AG10803 (cell line): ENCODE measurements around the gene NDUFAF2.
A peak's percentile ranks its signal among the peaks of the same experiment; 100 is the strongest.

ENCODE experiments used
- DNase-seq: peaks from one replicate; pipeline ENCODE4 v3.0.0; 2010; ENCODE audit warnings: low read depth
- H3K4me3 ChIP-seq: 2 replicates; pipeline ENCODE4 v1.5.1; 2011; ENCODE audit warnings: mild to moderate bottlenecking, low read length, control low read depth
- TF ChIP-seq, protein P1 (sequence below): conservative IDR thresholded peaks from 2 replicates; pipeline ENCODE4 v1.5.1; 2011; ENCODE audit warnings: mild to moderate bottlenecking, low read length, control low read depth, inconsistent platforms

The NDUFAF2 gene

DNA sequence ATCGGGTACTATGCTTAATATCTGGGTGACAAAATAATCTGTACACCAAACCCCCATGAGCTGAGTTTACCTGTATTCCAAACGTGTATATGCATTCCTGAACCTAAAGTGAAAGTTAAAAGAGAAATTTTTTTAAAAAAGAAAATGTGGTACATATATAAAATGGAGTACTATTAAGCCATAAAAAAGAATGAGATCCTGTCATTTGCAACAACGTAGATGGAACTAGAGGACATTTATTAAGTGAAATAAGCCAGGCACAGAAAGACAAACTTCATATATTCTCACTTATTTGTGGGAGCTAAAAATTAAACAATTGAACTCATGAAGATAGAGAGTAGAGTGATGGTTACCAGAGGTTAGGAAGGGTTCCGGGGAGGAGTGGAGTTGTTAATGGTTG, 44.8 kb downstream of the NDUFAF2 start:
- TF ChIP-seq, protein P1, sequence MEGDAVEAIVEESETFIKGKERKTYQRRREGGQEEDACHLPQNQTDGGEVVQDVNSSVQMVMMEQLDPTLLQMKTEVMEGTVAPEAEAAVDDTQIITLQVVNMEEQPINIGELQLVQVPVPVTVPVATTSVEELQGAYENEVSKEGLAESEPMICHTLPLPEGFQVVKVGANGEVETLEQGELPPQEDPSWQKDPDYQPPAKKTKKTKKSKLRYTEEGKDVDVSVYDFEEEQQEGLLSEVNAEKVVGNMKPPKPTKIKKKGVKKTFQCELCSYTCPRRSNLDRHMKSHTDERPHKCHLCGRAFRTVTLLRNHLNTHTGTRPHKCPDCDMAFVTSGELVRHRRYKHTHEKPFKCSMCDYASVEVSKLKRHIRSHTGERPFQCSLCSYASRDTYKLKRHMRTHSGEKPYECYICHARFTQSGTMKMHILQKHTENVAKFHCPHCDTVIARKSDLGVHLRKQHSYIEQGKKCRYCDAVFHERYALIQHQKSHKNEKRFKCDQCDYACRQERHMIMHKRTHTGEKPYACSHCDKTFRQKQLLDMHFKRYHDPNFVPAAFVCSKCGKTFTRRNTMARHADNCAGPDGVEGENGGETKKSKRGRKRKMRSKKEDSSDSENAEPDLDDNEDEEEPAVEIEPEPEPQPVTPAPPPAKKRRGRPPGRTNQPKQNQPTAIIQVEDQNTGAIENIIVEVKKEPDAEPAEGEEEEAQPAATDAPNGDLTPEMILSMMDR: no peak
- no peak for DNase-seq
- no peak overlapping the region for H3K4me3 ChIP-seq

DNA sequence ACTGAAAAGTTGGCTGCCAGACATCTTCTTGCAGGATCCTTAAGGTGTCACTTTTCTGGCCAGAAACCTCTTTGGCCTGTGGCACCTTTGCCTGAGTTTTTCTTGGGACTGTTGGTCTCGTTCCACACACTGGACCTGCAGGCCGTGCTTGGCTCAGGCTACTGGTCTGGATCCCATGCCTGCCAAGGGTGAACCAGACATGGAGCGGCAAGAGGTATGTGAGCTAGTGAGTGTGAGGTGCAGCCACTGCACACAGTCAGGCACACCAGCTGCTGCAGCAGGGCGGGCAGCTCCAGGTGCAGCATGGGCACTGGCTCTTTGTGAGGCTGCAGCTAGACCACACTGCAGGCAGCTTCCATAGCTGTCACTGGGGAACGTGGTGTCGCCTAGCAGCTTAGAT, 47.9 kb downstream of the NDUFAF2 start:
- no peak for DNase-seq
- TF ChIP-seq, protein P1: no peak

DNA sequence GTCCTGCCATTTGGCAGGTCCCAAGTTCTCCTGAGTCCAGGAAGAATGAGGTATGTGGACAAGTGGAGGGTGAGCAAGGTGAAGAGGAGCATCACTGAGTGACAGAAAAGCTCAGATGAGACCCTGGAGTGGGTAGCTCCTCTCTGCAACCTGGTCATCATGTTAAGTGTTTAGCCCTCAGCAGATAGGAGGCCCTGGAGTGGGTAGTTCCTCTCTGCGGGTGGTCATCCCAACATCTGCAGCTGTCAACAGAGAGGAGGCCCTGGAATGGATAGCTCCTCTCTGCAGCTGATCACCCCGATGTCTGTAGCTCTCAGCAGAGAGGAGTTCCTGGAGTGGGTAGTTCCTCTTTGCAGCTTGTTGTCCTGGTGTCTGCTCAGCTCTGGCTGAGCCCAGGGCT, 48.4 kb downstream of the NDUFAF2 start:
- TF ChIP-seq, protein P1: no peak
- no peak for DNase-seq
- H3K4me3 ChIP-seq: no peak overlapping the region

More for the DNA sequence above, 47.9 kb downstream of the NDUFAF2 start:
- no peak overlapping the region for H3K4me3 ChIP-seq

DNA sequence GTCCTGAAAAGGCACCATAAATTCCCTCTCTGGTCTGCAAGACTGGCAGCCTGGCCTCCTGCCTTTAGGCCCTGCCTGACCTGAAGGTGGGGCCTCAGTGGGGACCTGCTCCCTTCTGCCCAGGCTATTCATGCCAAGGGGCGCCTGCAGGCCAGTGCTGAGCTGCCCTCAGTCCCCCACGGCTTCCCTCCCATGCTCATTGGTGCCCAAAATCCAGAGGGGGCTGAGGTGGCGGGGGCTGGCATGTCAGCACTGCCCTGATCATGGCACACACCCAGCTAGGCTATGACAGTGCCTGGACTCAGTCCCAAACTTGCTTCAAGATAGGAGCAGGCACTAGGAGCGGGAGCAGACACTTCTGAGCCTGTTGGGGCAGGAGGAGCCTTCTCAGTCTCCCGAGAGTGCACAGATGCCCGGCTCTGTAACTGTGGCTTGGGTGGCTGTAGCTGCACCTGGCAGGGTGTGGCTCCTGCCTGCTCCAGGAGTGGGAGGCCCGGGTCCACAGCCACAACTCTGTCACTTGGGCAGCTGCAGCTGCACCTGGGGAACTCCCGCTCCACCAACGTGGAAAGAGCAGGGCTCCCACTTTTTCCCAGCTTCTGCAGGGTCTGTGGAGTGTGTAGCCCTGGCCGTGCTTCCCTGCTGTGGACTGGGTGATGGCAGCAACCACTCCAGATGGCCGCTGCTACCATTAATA, 49.0 kb downstream of the NDUFAF2 start:
- TF ChIP-seq, protein P1: no peak
- no peak for DNase-seq
- H3K4me3 ChIP-seq: no peak overlapping the region

DNA sequence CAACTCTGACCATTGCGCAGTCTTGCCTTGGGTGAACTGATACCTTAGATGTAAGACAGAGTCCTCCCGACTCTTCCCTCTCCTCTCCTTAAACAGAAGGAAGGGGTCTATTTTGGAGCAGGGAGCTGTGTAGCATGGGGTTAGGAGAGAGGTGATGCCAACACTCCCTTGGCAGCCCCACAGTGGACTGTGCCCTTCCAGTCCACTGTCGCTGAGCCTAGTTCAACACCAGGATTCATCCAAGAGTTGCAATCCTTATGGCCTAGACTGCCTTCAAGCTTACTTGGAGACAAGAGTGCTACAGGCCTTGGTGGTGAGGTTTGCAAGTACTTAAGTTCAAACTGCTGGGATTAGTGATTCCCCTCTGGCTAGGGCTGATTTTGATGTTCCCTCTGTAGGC, 51.4 kb downstream of the NDUFAF2 start:
- TF ChIP-seq, protein P1: no peak
- no peak for DNase-seq
- no peak overlapping the region for H3K4me3 ChIP-seq

DNA sequence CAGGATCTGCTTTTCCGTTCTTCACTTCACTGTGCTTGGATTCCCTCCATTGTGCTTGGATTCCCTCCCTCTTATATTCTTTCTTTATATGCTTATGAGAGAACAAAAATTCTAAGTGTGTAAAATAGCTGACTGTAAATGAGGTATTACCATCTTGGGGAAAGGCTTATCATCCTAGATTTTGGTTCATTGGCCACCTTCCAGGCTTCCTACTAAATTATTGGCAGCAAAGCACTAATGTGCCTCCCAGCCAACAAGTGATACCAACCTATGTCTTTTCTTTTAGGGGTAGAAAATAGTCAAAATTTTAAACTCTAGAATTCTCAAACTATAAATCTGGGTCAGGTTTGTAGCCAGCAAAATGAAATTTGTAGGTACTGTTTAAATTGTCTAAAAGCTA, 52.7 kb downstream of the NDUFAF2 start:
- H3K4me3 ChIP-seq: no peak overlapping the region
- TF ChIP-seq, protein P1: no peak
- no peak for DNase-seq

DNA sequence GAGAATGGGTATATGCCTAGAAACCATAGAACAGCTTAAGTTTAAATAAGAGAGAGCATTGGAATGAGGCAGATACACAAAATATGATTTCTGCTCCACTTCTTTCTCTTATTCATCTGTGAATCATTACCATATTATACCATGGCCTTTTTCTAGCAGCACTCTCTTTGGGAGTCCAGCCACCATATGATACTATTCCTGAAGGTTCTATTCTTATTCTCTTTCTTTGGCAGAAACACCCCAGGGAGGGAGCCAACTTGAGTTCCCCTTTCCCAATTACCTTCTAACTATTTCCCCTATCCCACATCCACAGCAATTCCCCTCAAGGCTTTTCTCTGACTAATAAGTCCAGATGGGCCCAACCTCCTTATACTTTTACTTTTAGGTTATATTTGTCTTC, 55.9 kb downstream of the NDUFAF2 start:
- H3K4me3 ChIP-seq: no peak overlapping the region
- DNase-seq: peak; percentile 38
- TF ChIP-seq, protein P1: no peak
